CD4-positive, alpha-beta T cell treated with Interferon gamma for 1 hour (primary cell): ENCODE data around the gene BICDL2.
"Not testable (repeated sequence)": the region's sequence is repeated elsewhere in the genome, so short reads cannot be mapped to it uniquely, and the experiment has no call there.

Source experiments
- DNase-seq: peaks from one replicate; pipeline ENCODE4 v3.0.0-alpha.2; 2020

The BICDL2 gene

GRCh38 chr16:3063625-3064386, 27.1 kb upstream of the BICDL2 start:
- DNase-seq: no peak

DNA sequence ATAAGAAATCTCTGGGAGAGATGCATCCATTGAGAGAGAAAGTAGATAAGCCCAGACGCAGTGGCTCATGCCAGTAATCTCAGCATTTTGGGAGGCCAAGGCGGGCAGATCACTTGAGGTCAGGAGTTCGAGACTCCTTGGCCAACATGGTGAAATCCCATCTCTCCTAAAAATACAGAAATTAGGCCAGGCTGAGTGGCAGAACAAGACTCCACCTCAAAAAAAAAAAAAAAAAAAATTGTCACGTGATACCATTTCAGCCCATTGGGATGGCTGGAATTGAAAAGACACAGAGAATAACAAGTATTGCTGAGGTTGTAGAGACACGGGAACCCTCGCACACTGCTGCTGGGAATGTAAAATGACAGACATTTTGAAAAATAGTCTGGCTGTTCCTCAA, 25.8 kb upstream of the BICDL2 start:
- no peak for DNase-seq

DNA sequence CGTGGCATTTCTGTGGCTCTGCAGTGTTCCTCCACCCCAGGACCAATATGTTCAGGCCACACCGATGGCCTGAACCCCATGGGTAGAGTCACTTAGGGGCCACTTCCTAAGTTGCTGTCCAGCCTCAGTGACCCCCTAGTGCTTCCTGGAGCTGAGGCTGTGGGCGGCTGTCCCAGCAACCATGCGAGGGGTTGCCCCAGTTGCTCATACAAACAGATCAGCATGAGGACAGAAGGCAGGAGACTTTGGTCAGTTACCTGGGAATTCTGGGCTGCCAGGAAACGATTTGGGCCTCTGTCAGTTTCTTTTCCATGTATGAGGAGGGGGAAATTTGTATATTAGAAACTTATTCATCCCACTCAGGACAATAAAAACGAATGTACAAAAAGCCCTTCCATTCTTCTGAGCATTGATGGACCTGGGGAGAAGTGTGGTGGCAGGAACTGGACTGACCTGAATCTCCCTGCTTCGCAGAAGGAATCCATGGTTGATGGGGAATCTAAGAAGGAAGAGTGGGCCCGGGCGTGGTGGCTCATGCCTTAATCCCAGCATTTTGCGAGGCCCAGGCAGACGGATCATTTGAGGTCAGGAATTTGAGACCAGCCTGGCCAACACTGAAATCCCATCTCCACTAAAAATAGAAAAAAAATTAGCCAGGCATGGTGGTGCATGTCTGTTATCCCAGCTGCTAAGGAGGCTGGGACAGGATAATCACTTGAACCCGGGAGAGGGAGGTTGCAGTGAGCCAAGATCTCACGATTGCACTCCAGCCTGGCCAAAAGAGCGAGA, 23.8 kb upstream of the BICDL2 start:
- no peak for DNase-seq

- no peak for DNase-seq
Observed at GRCh38 chr16:3059723-3060242, 23.0 kb upstream of the BICDL2 start.

DNA sequence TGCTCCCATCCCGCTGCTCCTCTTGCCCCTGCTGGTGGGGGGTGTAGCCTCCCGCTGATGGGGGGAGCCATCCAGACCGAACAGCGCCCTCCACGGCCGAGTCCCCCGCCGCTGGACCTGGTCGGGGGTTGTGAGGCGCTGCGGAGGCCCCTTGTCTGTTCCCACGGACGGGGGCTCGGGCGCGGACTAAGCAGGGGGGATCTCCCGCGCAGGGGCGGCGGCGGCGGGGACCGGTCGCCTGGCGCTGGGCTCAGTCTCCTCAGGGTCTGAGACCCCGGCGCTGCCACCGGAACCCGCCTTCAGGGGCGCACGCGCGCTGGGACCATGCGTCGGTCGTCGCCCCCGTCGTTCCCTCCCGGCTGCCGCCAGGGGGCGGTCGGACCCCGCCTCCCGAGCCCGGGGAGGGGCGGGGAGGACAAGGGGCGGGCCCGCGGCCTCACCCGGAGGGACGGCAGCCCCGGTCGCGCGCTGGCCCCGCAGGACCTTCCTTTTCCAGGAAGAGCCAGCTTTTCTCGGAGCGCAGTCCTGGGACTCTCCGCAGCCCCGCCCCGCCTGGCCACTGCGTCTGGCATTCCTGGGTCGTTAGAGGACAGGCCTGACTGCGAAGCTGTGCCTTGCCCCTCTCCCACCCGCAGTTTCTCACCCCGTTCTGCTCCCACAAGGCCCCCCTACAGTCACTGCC, 22.4 kb upstream of the BICDL2 start:
- peak; percentile 87 for DNase-seq

GRCh38 chr16:3058139-3059030, 21.6 kb upstream of the BICDL2 start:
- DNase-seq: peak; percentile 49

DNA sequence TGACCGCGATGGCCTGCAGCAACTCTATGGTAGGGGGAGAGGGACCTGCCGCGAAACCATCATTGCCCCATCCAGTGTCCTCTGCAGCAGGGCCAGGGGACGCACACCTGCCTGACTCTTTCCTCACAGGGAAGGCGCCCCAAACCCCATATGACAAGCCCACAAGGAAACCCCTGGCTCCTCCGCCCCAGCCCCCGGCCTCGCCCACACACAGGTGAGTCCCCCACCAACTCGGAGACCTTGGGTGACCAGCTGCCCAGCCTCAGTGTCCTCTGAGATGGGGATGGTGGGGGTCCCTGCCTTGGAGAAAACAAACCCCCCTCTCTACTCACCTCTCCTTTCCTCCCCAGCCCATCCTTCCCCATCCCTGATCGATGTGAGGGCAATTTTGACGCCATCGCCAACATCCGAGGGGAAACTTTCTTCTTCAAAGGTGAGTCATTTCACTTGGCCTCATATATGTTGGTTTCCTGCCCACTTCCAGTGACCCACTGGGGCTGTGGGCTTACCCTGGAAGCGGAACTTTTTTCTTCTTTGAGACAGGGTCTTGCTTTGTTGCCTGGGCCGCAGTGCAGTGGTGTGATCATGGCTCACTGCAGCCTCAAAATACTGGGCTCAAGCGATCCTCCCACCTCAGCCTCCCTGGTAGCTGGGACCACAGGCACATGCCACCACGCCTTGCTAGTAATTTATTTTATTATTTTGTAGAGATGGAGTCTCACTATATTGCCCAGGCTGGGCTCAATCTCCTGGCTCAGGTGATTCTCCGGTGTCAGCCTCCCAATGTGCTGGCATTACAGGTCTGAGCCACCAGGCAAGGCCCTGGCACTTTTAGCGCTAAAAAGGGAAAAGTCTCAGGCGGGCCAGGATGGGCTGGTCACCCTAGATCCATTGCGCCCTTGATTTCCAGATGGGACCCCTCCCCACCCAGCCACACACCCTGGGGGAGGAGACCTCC, 20.7 kb upstream of the BICDL2 start:
- no peak for DNase-seq

DNA sequence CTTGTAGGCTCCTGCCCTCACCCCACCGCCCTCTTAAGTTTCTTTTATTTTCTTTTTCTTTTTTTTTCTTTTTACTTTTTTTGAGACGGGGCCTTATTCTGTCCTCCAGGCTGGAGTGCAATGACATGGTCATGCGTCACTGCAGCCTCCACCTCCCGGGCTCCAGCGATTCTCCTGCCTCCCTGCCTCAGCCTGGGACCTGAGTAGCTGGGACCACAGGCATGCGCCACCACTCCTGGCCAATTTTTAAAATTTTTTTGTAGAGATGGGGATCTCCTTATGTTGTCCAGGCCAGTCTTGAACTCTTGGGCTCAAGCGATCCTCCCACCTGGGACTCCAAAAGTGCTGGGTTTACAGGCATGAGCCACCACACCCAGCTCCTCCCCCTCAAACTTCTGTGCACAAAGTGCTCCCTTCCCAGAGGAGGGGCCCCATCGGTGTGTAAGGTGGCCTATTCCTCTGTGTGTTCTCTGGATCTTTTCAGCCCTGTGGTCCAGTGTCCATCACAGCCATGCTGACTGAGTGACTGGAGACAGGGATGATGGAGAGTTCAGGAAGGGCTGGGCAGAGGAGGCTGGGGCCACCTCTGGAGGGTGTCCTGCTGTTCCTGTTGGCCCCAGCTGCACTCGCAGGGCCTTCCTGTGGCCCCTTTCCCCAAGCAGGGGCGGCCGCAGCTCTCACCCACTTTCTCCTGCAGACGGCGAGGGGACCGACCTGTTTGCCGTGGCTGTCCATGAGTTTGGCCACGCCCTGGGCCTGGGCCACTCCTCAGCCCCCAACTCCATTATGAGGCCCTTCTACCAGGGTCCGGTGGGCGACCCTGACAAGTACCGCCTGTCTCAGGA, 19.8 kb upstream of the BICDL2 start:
- DNase-seq: no peak

- DNase-seq: not testable (repeated sequence)
Observed at GRCh38 chr16:3055734-3056115, 19.0 kb upstream of the BICDL2 start.

- no peak for DNase-seq
Observed at GRCh38 chr16:3054965-3055733, 18.4 kb upstream of the BICDL2 start.

GRCh38 chr16:3053330-3053710, 16.6 kb upstream of the BICDL2 start:
- not testable (repeated sequence) for DNase-seq

GRCh38 chr16:3052571-3053329, 16.0 kb upstream of the BICDL2 start:
- not testable (repeated sequence) for DNase-seq

GRCh38 chr16:3051494-3051893, 14.8 kb upstream of the BICDL2 start:
- peak; percentile 35 for DNase-seq

DNA sequence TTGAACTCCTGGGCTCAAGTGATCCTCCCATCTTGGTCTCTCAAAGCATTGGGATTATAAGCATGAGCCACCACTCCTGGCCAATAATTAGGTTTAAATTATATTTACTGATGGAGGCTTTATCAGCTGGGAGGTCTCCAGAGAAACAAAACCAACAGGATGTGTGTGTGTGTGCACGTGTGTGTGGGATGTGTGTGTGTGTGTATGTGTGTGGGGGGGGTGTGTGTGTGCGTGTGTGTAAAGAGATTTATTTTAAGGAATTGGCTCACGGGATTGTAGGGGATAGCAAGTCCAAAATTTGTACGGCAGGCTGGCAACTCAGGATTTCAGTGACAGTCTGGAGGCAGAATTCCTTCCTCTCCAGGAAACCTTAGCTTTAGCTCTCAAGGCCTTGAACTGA, 14.3 kb upstream of the BICDL2 start:
- no peak for DNase-seq

GRCh38 chr16:3050487-3050886, 13.7 kb upstream of the BICDL2 start:
- DNase-seq: no peak

GRCh38 chr16:3049921-3050481, 13.3 kb upstream of the BICDL2 start:
- no peak for DNase-seq

- no peak for DNase-seq
Observed at GRCh38 chr16:3047387-3047720, 10.6 kb upstream of the BICDL2 start.

DNA sequence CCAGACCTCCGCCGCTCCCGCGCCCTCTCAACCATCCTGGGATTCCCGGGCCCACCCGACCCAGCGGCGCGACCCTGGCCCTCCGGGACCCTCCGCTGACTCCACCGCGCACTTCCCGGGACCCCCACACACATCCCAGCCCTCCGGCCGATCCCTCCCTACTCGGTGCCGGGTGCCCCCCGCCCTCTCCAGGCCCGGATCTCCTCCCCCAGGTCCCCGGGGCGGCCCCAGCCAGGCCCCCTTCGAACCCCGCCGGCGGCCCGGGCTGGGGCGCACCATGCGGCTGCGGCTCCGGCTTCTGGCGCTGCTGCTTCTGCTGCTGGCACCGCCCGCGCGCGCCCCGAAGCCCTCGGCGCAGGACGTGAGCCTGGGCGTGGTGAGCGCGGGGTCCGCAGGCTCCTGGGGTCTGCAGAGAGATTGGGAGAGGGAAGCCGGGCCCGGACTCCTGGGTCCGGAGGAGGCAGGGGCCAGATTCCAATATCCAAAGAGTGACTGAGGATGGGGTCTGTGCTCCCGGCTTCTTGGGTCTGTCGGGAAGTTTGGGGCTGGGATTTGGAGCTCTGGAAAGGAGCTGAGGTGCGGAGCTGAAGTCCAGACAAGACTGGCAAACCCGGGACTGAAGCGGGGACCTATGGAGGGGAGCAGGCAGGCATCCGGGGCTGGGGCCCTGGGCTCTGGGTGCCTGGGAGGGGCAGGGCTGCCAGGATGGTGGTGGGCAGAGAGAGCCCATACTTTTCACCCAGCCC, 10.1 kb upstream of the BICDL2 start:
- DNase-seq: no peak
